ENCODE measurements around the gene SPAG9. TPM values are rescaled to one million over a fixed set of nuclear protein-coding genes. Genes with fewer than 3 reads are reported as not detected.
A peak's percentile ranks its signal among the peaks of the same experiment; 100 is the strongest.
"Not testable (repeated sequence)": the region's sequence is repeated elsewhere in the genome, so short reads cannot be mapped to it uniquely, and the experiment has no call there.

The SPAG9 gene
- total and polyA plus RNA-seq, 8 donors: 105 to 147 (median 116) TPM

DNA sequence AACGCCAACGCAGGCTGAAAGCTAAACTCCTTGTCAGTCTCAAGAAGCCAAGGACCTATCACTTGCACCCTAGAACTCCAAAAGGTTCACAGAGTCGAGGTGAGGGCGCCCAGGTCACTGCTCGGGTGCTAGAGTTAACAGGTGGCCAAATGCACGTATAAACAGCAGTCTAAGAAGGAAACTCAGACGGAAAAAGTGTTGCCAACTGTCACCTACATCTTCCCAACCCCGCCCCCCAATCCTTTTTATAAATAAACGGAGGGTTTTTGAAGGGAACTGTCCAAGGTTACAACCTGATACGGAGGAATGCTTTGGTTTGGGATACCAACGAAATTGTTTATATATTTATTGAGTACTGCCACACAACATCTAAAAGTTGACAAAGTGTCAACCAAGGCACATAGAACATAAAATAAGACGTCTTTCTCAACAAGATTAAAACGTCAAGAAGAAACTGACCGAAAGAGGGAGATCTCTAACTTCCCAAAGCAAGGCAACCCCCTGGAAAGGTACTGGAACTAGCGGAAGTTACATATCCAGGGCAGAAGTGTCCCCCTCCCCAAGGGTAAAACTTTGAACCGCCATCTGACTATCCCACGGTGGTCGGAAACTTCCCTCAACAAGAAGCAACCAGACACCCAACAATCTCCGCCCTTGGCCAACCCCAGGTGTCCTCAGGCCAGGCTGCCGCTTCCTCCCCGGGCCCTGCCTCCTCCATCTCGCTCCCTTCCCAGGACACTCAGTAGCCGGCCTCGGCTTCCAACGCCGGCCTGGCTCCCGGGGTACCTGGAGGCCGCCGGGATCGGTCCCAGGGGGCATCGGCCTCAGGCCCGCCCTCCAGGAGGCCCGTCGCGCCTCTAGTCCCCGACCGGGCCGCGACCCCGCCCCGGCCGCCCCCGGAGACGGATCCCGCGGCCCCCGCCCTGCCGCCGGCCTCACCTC, 982 bp downstream of the SPAG9 start:
- DNase-seq: peak; percentile 58 to 88 (median 71)
- Histone ChIP-seq H3K4me1 (peaks cover 15 to 64% of the 10 kb centered on the region in 2 donors), H3K27ac (peak overlapping the region; percentile 93 to 99), H3K4me3 (peak overlapping the region; percentile 59 to 93), H3K9me3 (no peaks in the 10 kb centered on the region), H3K27me3 (no peaks in the 10 kb centered on the region), H3K36me3 (no peaks in the 10 kb centered on the region)
- intact Hi-C loops (cut with DNase I): no loop called here
- peak; percentile 4 for ATAC-seq
- TF ChIP-seq, protein P1, sequence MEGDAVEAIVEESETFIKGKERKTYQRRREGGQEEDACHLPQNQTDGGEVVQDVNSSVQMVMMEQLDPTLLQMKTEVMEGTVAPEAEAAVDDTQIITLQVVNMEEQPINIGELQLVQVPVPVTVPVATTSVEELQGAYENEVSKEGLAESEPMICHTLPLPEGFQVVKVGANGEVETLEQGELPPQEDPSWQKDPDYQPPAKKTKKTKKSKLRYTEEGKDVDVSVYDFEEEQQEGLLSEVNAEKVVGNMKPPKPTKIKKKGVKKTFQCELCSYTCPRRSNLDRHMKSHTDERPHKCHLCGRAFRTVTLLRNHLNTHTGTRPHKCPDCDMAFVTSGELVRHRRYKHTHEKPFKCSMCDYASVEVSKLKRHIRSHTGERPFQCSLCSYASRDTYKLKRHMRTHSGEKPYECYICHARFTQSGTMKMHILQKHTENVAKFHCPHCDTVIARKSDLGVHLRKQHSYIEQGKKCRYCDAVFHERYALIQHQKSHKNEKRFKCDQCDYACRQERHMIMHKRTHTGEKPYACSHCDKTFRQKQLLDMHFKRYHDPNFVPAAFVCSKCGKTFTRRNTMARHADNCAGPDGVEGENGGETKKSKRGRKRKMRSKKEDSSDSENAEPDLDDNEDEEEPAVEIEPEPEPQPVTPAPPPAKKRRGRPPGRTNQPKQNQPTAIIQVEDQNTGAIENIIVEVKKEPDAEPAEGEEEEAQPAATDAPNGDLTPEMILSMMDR (IDR thresholded peaks at IDR 0.05): no peak

DNA sequence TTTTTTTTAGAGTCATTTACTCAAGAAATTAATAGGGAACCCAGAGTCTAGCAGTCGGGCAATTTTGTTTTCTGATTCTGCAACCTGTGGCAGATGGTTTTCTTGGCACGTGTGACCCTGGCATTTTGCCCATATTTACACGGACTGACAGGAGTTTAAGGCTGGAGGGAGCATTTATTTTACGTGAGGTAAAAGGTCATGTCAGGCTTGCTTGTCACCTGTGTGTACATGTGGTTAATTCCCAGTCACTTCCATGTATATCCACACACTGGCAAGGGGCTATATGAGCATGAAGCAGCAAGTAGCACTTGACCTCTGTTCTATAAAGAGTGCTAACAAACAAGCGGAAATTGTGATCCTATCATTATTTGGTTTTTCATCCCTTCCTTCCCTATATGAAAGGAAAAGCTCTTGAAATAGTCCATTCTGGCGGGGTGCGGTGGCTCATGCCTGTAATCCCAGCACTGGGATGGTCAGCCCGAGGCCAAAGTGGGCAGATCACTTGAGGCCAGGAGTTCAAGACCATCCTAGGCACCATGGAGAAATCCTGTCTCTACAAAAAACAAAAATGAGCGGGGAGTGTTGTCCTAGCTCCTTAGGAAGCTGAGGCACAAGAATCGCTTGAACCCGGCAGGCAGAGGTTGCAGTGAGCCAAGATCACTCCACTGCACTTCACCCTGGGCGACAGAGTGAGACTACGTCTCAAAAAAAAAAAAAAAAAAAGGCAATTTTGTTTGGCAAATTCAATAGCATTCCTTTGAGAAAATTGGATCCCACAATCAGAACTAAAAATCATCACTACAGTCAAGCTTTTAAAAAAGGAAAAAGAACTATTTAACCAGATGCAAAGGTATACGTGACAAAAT, 2.1 kb downstream of the SPAG9 start:
- ATAC-seq: no peak
- Histone ChIP-seq H3K4me3 (peak overlapping the region; percentile 59 to 93), H3K27ac (peak overlapping the region; percentile 93 to 99)

DNA sequence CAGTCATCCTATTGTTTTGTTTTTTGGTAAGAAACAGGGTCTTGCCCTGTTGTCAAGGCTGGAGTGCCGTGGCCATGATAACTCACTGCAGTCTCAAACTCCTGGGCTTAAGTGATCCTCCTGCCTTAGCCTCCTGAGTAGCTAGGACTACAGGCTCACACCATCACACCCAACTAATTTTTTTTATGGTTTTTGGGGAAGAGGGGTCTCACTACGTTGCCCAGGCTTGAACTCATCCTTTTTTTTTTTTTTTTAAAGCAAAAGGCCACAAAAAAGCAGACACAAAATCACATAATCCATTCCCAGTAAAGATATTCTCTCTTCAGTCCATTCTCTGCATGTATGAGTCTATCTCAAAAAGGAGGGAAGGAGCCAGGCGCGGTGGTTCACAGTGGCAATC, 5.5 kb downstream of the SPAG9 start:
- peaks cover 21 to 63% of the 10 kb centered on the region in 2 donors for H3K4me1 ChIP-seq
- H3K27ac ChIP-seq: no peak overlapping the region
- no peak for ATAC-seq
- H3K27me3 ChIP-seq: no peaks in the 10 kb centered on the region
- H3K4me3 ChIP-seq: no peak overlapping the region
- TF ChIP-seq, protein P1 (IDR thresholded peaks at IDR 0.05): no peak
- H3K9me3 ChIP-seq: no peaks in the 10 kb centered on the region
- H3K36me3 ChIP-seq: no peaks in the 10 kb centered on the region
- intact Hi-C loops (cut with DNase I): no loop called here
- DNase-seq: no peak

More for the DNA sequence above, 2.1 kb downstream of the SPAG9 start:
- TF ChIP-seq, protein P1 (IDR thresholded peaks at IDR 0.05): no peak
- H3K9me3 ChIP-seq: no peaks in the 10 kb centered on the region
- H3K27me3 ChIP-seq: no peaks in the 10 kb centered on the region
- intact Hi-C loops (cut with DNase I): no loop called here
- H3K36me3 ChIP-seq: no peaks in the 10 kb centered on the region
- peak in 1 of 4 donors; percentile 43 for DNase-seq
- peaks cover 15 to 64% of the 10 kb centered on the region in 2 donors for H3K4me1 ChIP-seq

DNA sequence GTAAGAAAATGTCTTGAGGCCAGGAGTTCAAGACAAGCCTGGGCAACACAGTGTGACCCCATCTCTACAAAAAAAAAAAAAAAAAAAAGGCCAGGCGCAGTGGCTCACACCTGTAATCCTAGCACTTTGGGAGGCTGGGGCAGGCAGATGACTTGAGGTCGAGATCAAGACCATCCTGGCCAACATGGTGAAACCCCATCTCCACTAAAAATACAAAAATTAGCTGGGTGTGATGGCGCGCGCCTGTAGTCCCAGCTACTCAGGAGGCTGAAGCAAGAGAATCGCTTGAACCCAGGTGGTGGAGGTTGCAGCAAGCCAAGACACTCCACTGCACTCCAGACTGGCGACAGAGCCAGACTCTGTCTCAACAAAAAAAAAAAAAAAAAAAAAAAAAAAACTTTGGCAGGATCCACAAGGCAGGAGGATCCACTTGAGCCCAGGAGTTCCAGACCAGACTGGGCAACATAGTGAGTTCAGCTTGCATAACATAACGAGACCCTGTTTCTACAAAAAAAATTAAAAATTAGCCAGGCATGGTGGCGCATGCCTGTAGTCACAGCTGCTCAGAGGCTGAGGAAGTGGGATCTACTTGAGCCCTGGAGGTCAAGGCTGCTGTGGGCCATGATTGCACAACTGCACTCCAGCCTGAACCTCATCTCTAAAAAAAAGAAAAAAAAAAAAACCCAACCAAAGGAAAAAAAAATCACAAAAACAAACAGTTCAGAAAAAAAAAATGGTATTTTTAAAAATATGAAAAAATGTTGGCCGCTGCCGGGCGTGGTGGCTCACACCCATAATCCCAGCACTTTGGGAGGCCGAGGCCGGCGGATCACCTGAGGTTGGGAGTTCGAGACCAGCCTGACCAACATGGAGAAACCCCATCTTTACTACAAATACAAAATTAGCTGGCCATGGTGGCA, 8.1 kb downstream of the SPAG9 start:
- H3K27me3 ChIP-seq; H3K4me3 ChIP-seq; intact Hi-C loops (cut with DNase I); H3K9me3 ChIP-seq; H3K36me3 ChIP-seq: not testable (repeated sequence)
- Histone ChIP-seq H3K4me1 (peaks cover 10 to 52% of the 10 kb centered on the region in 2 donors), H3K27ac (peak overlapping the region; percentile 45 to 56)
- ATAC-seq: peak; percentile 89
- peak in 2 of 4 donors; percentile 70 to 79 for DNase-seq

DNA sequence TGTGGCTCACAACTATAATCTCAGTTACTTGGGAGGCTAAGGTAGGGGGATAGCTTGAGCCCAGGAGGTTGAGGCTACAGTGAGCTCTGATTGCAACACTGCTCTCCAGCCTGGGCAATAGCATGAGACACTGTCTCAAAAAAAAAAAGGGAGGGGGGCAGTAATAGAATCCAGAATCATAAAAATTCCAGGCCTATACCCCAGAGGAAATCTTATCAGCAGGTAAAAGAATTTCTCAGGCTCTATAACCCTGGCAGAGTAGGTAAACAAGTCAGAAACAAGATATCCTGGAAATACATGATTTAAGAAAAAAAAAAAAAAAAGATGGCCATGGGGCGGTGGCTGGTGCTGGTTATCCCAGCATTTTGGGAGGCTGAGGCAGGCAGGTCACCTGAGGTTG, 12.9 kb downstream of the SPAG9 start:
- H3K27me3 ChIP-seq: no peaks in the 10 kb centered on the region
- DNase-seq: no peak
- no peaks in the 10 kb centered on the region for H3K9me3 ChIP-seq
- no peak overlapping the region for H3K4me3 ChIP-seq
- H3K4me1 ChIP-seq: peaks cover 13 to 50% of the 10 kb centered on the region in 2 donors
- peak; percentile 8 for ATAC-seq
- H3K36me3 ChIP-seq: peaks cover 0 to 4% of the 10 kb centered on the region in 2 donors
- intact Hi-C loops (cut with DNase I): no loop called here
- TF ChIP-seq, protein P1 (IDR thresholded peaks at IDR 0.05): no peak
- H3K27ac ChIP-seq: peak overlapping the region in 1 of 2 donors; percentile 62
